Panc1 (cell line): ENCODE results near the gene SCRN1. TPM values are rescaled to one million over a fixed set of nuclear protein-coding genes. Genes with fewer than 3 reads are reported as not detected.

Source experiments
- ATAC-seq: fragments of 200-7000 bp; cut with Tn5 transposase; 2 replicates; pipeline ENCODE4 v1.9.1; 2020; ENCODE audit warnings: mild to moderate bottlenecking, moderate library complexity
- BruUV-seq: library from RNA; stranded (reverse); fragments of 400-500 nt; replicated peaks from 2 replicates; lab custom pipeline; 2021; lab: Mats Ljungman, UMichigan
- CTCF ChIA-PET: fragments of 300-600 bp; sonication (Branson Sonifier 250); formaldehyde crosslinking; loops from one replicate; lab custom pipeline; 2022; ENCODE audit warnings: antibody characterized with exemption; lab: Charles Lee
- POLR2A ChIA-PET: fragments of 300-600 bp; sonication (Branson Sonifier 250); formaldehyde crosslinking; loops from one replicate; lab custom pipeline; 2022; ENCODE audit warnings: antibody characterized with exemption; lab: Charles Lee
- DNase-seq: peaks from one replicate; pipeline ENCODE4 v3.0.0-alpha.2; 2010; ENCODE audit warnings: low read depth, low spot score
- H3K27ac ChIP-seq: 2 replicates; pipeline ENCODE4 v1.5.1; 2011; ENCODE audit warnings: mild to moderate bottlenecking, low read length, inconsistent platforms
- H3K27me3 ChIP-seq: fragments of 200-500 bp; sonication (Bioruptor generic); 2 replicates; pipeline ENCODE4 v1.6.0; 2014; ENCODE audit warnings: low read length, inconsistent platforms; ENCODE audit not compliant: control insufficient read depth, insufficient read depth
- H3K36me3 ChIP-seq: fragments of 200-500 bp; sonication (Bioruptor generic); 2 replicates; pipeline ENCODE4 v1.5.1; 2014; ENCODE audit warnings: inconsistent platforms, mild to moderate bottlenecking, low read length, moderate library complexity; ENCODE audit not compliant: control insufficient read depth, insufficient read depth
- H3K4me1 ChIP-seq: 2 replicates; pipeline ENCODE4 v1.5.1; 2011; ENCODE audit warnings: inconsistent platforms, mild to moderate bottlenecking, low read length, moderate library complexity; ENCODE audit not compliant: control insufficient read depth, insufficient read depth
- H3K4me3 ChIP-seq, 2 experiments: 2 replicates each; pipeline ENCODE4 v1.5.1; 2011 to 2012; ENCODE audit warnings: low read depth in 2 of 2, low read length in 2 of 2, mild to moderate bottlenecking in 2 of 2, inconsistent platforms in 1 of 2, moderate library complexity in 1 of 2
- H3K9me3 ChIP-seq: fragments of 200-500 bp; sonication (Bioruptor generic); 2 replicates; pipeline ENCODE4 v1.5.1; 2014; ENCODE audit warnings: low read depth, mild to moderate bottlenecking, inconsistent platforms, low read length, moderate library complexity; ENCODE audit not compliant: control insufficient read depth, insufficient read depth
- CTCF ChIP-seq: fragments of 450-650 bp; IDR thresholded peaks from 2 replicates; pipeline ENCODE4 v1.5.1; 2017; ENCODE audit warnings: mild to moderate bottlenecking
- POLR2AphosphoS5 ChIP-seq: IDR thresholded peaks from 2 replicates; pipeline ENCODE4 v1.6.1; 2012; ENCODE audit warnings: mild to moderate bottlenecking, low read depth, low read length, moderate library complexity
- REST ChIP-seq, 2 experiments: IDR thresholded peaks; 2 replicates each; pipeline ENCODE4 v1.6.1; 2011 to 2012; ENCODE audit warnings: low read depth in 2 of 2, control low read depth in 1 of 2, low read length in 1 of 2, mild to moderate bottlenecking in 1 of 2, moderate library complexity in 1 of 2; ENCODE audit not compliant: insufficient read depth in 1 of 2
- SIN3A ChIP-seq: IDR thresholded peaks from 2 replicates; pipeline ENCODE4 v1.6.1; 2012; ENCODE audit warnings: low read depth, mild to moderate bottlenecking, low read length, moderate library complexity, borderline replicate concordance; ENCODE audit not compliant: insufficient read depth
- TCF7L2 ChIP-seq: IDR thresholded peaks from 2 replicates; pipeline ENCODE4 v1.6.1; 2011; ENCODE audit warnings: mild to moderate bottlenecking, low read depth, low read length, inconsistent platforms
- in situ Hi-C: cut with HindIII; loops from 2 replicates; pipeline ENCODE4 v1.10.0; 2016; ENCODE audit warnings: low sequenced_read_pairs, low pct_unique_long_range_greater_than_20kb
- intact Hi-C: fragments of 100-400 bp; cut with micrococcal nuclease; formaldehyde crosslinking; loops from one replicate; pipeline ENCODE4 v1.10.0; 2022; ENCODE audit not compliant: unreplicated experiment
- total RNA-seq: library from RNA; stranded (reverse); gene quantifications from one replicate; pipeline ENCODE4 v1.2.1, GENCODE V29; 2021; ENCODE audit not compliant: unreplicated experiment

The SCRN1 gene
- total RNA-seq, 1 experiment from 2014 or later = 189 TPM

- intact Hi-C loops = no loop called here
- TF ChIP-seq POLR2AphosphoS5 (no peak), TCF7L2 (no peak), REST (IDR thresholded peaks at IDR 0.05; ENCODE audit: insufficient read depth in 1 of 2, low read depth in 2 of 2, low read length in 1 of 2) (no peak), SIN3A (no peak), CTCF (no peak)
- in situ Hi-C loops = no loop called here
- Histone ChIP-seq H3K9me3 (no peaks in the 10 kb centered on the region), H3K27me3 (no peaks in the 10 kb centered on the region), H3K4me3 (no peak overlapping the region), H3K36me3 (peaks cover 5% of the 10 kb centered on the region; the same call in 1 of the 2 replicates), H3K4me1 (peaks cover 6% of the 10 kb centered on the region; the same call in 1 of the 2 replicates), H3K27ac (no peak overlapping the region)
- no peak for ATAC-seq
- POLR2A ChIA-PET = no interaction called here
- DNase-seq = no peak
- BruUV-seq = no TSS peak
- CTCF ChIA-PET = no interaction called here
Observed at GRCh38 chr7:29969738-29970137, 19.9 kb downstream of the SCRN1 start.

- DNase-seq (no peak), ATAC-seq (no peak)
- Histone ChIP-seq H3K4me3 (no peak overlapping the region), H3K9me3 (no peaks in the 10 kb centered on the region), H3K36me3 (peaks cover 5% of the 10 kb centered on the region; the same call in 1 of the 2 replicates), H3K4me1 (peaks cover 6% of the 10 kb centered on the region; the same call in 1 of the 2 replicates), H3K27ac (no peak overlapping the region), H3K27me3 (no peaks in the 10 kb centered on the region)
- in situ Hi-C loops = no loop called here
- TF ChIP-seq POLR2AphosphoS5 = no peak
- no peak for TF ChIP-seq REST (IDR thresholded peaks at IDR 0.05; ENCODE audit: insufficient read depth in 1 of 2, low read depth in 2 of 2, low read length in 1 of 2)
- no peak for TF ChIP-seq CTCF
- TF ChIP-seq TCF7L2 = no peak
- no peak for TF ChIP-seq SIN3A
- no TSS peak for BruUV-seq
- intact Hi-C loops = no loop called here
- ChIA-PET POLR2A (no interaction called here), CTCF (no interaction called here)
Observed at GRCh38 chr7:29968683-29969395, 20.8 kb downstream of the SCRN1 start.
